Activated naive CD4-positive, alpha-beta T cell (primary cell): ENCODE measurements around the gene OR6C6.
"Not testable (repeated sequence)": the region's sequence is repeated elsewhere in the genome, so short reads cannot be mapped to it uniquely, and the experiment has no call there.

Experiments used
- DNase-seq, 4 experiments: peaks; one replicate each; lab custom pipeline; 2025; lab: John Stamatoyannopoulos, UW

Gene OR6C6

GRCh38 chr12:55296469-55296868 lies at the start of gene OR6C6:
OR6C6 (minus strand) TSS chr12:55296569; CDS start chr12:55295232, 1,337 bp downstream.
- no peak for DNase-seq

GRCh38 chr12:55336002-55336401 lies 39.6 kb upstream of the OR6C6 start:
- no peak for DNase-seq

DNA sequence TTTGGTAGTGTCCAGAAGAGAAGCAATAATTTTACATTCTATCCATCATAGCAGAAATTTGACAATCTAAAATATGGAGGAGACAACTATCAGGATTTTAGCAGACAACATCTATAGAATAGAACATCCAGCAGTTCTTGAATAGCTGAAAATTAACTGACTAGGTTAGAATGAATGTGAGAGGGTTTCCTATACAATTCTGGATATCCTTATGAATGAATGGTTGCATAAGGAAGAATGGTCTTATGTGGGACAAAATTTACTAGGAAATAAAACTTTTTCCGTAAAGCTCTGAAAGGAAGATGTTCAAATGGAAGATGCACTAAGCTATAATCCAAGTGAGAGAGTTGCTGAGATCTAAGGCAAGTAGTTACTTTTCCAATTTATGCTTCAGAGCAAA lies 34.1 kb upstream of the OR6C6 start, which contains the start of gene OR6C3:
Gene OR6C3 (plus strand): TSS at position 301 of the 400 bp plus-strand sequence. CDS start 955 bp downstream, outside the sequence.
- DNase-seq, result no peak

DNA sequence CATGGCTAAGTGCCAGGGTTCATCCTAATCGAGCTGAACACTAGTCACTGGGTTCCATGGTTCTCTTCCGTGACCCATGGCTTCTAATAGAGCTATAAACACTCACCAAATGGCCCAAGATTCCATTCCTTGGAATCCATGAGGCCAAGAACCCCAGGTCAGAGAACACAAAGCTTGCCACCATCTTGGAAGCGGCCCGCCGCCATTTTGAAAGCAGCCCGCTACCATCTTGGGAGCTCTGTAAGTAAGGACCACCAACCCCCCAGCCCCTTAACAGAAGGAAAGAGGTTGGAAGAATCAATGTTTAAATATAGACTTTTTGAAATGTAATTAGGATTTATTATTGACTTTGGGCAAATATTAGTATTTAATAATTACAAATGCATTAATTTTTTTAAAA lies 29.4 kb upstream of the OR6C6 start:
- not testable (repeated sequence) for DNase-seq

GRCh38 chr12:55320201-55320600 lies 23.8 kb upstream of the OR6C6 start:
- DNase-seq, result no peak

GRCh38 chr12:55314043-55314442 lies 17.7 kb upstream of the OR6C6 start, which contains the start of gene OR6C1:
OR6C1 (plus strand) TSS chr12:55314343; CDS start chr12:55320600, 6,257 bp downstream.
- no peak for DNase-seq

DNA sequence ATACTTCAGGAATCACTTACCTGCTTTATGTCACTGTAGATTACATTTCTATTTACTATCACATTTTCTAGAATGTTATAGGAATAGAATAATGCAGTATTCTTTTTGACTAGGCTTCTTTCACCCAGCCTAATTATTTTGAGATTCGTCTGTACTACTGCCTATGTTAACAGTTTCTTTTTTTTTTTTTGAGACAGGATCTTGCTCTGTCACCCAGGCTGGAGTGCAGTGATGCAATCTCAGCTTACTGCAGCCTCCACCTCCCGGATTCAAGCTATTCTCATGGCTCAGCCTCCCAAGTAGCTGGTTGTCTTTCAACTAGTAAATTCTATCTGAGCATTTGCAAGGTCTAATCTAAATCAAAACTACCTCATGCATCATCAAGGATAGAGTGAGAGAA lies 6.4 kb downstream of the OR6C6 start:
- DNase-seq, result no peak

GRCh38 chr12:55280991-55281390 lies 15.4 kb downstream of the OR6C6 start:
- DNase-seq, result no peak

GRCh38 chr12:55258303-55258702 lies 38.1 kb downstream of the OR6C6 start:
- no peak for DNase-seq

- DNase-seq, result no peak
These were observed 39.5 kb downstream of the OR6C6 start for GRCh38 chr12:55256831-55257230.

DNA sequence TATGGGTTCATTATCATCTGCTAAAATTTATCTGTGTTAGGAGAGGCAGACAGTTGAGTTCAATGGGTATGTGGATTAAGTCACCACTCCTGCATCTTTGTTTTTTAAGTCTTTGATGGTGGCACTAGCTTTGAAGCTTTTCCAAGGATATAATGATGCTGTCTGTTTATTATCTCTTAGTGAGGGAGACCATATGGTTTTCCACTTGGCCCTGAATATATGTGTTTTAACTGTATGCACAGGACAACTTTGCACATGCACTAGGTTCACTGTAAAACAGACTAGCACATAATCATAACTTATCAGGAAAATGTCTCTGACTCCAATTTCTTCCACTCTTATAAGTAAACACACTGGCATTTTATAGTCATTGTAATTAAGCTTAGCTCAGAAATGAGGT lies 43.1 kb downstream of the OR6C6 start:
- no peak for DNase-seq

DNA sequence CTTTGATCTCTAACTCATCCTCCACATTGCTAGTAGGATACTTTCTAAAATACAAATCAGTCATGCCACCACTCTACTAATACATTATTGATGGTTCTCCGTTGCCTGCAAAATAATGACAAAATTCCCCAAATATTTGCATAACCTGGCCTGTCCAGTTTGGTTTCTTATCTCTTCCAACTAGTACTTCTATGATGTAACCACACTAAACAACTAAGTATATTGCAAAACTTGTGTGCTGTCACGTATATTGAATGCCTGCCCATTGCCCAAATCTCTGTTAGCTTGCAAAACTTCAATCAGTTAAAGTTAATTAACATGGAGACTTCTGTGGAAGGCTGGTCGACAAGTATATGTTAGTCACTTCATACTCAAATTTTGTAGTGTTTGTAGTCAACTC lies 45.4 kb downstream of the OR6C6 start:
- DNase-seq, result no peak

DNA sequence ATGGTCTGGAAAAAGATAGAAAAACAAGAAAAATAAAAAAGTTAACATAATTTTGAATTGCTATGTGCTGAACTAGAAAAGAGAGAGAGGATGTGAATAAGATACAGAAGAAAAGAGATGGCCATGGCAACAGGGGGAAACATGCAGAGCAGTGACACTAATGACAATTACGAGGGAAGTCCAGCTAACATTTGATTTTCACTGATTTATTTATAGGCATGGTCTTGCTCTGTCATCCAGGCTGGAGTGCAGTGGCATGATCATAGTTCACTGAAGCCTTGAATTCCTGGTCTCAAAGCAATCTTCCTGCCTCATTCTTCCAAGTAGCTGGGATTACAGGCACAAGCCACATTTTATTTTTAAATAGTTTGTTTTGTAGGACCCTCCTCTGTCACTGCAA lies 50.2 kb downstream of the OR6C6 start:
- DNase-seq, result no peak

- no peak for DNase-seq
These were observed 52.1 kb downstream of the OR6C6 start, which contains the start of gene OR6C74 for GRCh38 chr12:55244309-55244708. OR6C74 (plus strand) TSS chr12:55244609; CDS start chr12:55247288, 2,679 bp downstream.
